ENCODE measurements around the gene TRIM15. TPM values are rescaled to one million over a fixed set of nuclear protein-coding genes. Genes with fewer than 3 reads are reported as not detected.
"Not testable (repeated sequence)": the region's sequence is repeated elsewhere in the genome, so short reads cannot be mapped to it uniquely, and the experiment has no call there.

TRIM15 gene
- total RNA-seq, 2 donors from 2014 or later = 0.84 to 0.95 TPM

DNA sequence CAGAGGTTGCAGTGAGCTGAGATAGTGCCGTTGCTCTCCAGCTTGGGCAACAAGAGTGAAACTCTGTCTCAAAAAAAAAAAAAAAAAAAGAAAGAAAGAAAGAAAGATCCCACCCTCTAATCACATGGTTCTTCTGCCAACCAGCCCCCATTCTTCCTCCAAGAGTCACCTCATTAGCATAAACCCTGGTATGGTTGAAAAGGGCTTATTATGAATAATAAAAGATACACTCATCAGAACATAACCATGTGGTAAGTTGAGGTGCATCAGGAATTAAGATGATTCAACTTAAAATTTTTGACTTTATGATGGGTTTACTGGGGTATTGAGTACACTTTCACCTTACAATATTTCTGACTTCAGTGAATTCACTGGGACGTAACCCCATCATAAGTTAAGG lies 28.2 kb upstream of the TRIM15 start:
- no peak for DNase-seq
- peaks cover 18% of the 10 kb centered on the region for H3K4me1 Mint-ChIP-seq (ENCODE audit: low read depth)
- H3K4me3 Mint-ChIP-seq = no peak overlapping the region
- H3K9me3 Mint-ChIP-seq = no peaks in the 10 kb centered on the region
- H3K36me3 Mint-ChIP-seq (ENCODE audit: insufficient read depth in 2 of 2) = no peaks in the 10 kb centered on the region
- H3K27me3 Mint-ChIP-seq (ENCODE audit: low read depth) = peaks cover 60% of the 10 kb centered on the region
- ATAC-seq (replicated peaks in 1 of 2) = no peak
- no peak overlapping the region for H3K27ac Mint-ChIP-seq

DNA sequence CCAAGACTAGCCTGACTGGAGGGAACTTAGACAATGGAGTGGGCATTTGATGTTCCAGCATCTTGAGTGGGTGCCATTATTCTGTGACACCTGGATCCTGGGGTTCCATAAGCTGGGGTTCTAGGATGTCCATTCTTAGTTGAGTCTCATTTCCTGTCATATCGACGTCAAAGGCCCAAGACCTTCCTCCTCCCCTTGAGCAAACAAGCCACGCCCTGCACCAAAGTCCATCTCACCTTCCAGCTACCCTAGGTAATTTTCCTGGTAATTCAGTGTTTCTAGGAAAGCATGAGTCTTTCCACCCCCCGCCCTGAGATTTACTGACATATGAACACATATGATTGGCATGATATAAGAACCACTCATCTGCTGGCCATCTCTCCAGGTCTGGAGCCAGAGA lies 27.6 kb upstream of the TRIM15 start, which contains the start of gene TRIM40:
TSS of gene TRIM40 (plus strand) at position 384 of the 400 bp plus-strand sequence. CDS start 897 bp downstream, outside the sequence.
- H3K9me3 Mint-ChIP-seq = no peaks in the 10 kb centered on the region
- no peak for DNase-seq
- H3K4me3 Mint-ChIP-seq = no peak within 1 kb of the TSS
- no peaks in the 10 kb centered on the region for H3K36me3 Mint-ChIP-seq (ENCODE audit: insufficient read depth in 2 of 2)
- H3K27ac Mint-ChIP-seq = no peak within 1 kb of the TSS
- H3K27me3 Mint-ChIP-seq (ENCODE audit: low read depth) = peaks cover 60% of the 10 kb centered on the region
- ATAC-seq (replicated peaks in 1 of 2) = no peak
- peaks cover 12% of the 10 kb centered on the region for H3K4me1 Mint-ChIP-seq (ENCODE audit: low read depth)

DNA sequence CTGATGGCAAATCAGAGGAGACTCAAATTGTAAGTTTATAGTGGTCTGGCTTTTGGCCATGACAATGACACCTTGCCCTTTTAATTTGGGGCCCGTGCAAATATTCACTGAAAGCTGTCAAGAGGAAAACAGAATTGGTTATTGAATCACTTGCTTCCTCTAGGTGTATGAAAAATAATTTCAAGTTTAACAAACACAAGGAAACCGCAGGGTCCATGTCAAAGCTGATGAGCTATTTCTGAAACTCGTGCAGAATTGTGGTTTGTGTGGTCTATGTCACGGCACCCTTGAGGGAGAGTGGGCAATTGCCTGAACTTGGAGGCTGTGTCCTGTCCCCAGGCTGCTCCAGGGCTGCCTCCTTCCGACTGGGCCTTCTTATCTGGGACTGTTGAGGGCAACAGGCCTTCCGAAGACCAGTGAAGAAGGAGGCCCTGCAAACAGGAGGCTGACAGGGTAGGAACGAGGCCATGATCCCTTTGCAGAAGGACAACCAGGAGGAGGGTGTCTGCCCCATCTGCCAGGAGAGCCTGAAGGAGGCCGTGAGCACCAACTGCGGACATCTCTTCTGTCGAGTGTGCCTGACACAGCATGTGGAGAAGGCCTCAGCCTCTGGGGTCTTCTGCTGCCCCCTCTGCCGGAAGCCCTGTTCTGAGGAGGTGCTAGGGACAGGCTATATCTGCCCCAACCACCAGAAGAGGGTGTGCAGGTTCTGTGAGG lies 26.6 kb upstream of the TRIM15 start:
- DNase-seq (peak in 1 of 2 donors; percentile 21), ATAC-seq (replicated peaks in 1 of 2) (peak; percentile 74 to 79)
- Mint-ChIP-seq H3K27ac (no peak overlapping the region), H3K36me3 (ENCODE audit: insufficient read depth in 2 of 2) (no peaks in the 10 kb centered on the region), H3K4me3 (no peak overlapping the region), H3K27me3 (ENCODE audit: low read depth) (peaks cover 60% of the 10 kb centered on the region), H3K4me1 (ENCODE audit: low read depth) (peaks cover 8% of the 10 kb centered on the region), H3K9me3 (no peaks in the 10 kb centered on the region)

DNA sequence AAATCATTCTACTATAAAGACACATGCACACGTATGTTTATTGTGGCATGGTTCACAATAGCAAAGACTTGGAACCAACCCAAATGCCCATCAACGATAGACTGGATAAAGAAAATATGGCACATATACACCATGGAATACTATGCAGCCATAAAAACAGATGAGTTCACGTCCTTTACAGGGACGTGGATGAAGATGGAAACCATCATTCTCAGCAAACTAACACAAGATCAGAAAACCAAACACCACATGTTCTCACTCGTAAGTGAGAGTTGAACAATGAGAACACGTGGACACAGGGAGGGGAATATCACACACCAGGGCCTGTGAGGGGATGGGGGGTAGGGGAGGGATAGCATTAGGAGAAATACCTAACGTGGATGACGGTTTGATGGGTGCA lies 23.1 kb upstream of the TRIM15 start:
- H3K27ac Mint-ChIP-seq; H3K4me3 Mint-ChIP-seq; H3K4me1 Mint-ChIP-seq (ENCODE audit: low read depth); DNase-seq; H3K36me3 Mint-ChIP-seq (ENCODE audit: insufficient read depth in 2 of 2); H3K9me3 Mint-ChIP-seq; ATAC-seq (replicated peaks in 1 of 2): not testable (repeated sequence)
- peaks cover 67% of the 10 kb centered on the region for H3K27me3 Mint-ChIP-seq (ENCODE audit: low read depth)

DNA sequence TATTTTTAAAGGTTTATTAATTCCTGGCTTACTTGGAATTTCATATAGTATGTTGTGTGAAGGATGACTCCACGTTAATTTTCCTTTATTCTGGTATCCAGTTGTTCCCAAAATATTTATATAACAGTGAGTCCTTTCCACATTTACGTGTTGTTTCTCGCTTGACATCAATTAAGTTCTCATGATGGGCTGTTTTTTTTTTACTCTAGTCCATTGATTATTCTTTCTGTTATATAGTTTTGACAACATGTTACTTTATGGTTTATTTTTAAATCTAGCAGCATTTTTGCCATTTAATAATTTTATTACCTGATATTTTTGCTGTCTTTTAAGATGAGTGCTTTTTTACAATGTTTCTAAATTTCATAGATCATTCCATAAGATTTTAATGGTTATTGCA lies 20.7 kb upstream of the TRIM15 start:
- H3K27me3 Mint-ChIP-seq (ENCODE audit: low read depth) = peaks cover 70% of the 10 kb centered on the region
- no peaks in the 10 kb centered on the region for H3K36me3 Mint-ChIP-seq (ENCODE audit: insufficient read depth in 2 of 2)
- no peak for ATAC-seq (replicated peaks in 1 of 2)
- DNase-seq = no peak
- H3K27ac Mint-ChIP-seq = no peak overlapping the region
- H3K4me3 Mint-ChIP-seq = no peak overlapping the region
- H3K9me3 Mint-ChIP-seq = no peaks in the 10 kb centered on the region
- H3K4me1 Mint-ChIP-seq (ENCODE audit: low read depth) = no peaks in the 10 kb centered on the region

DNA sequence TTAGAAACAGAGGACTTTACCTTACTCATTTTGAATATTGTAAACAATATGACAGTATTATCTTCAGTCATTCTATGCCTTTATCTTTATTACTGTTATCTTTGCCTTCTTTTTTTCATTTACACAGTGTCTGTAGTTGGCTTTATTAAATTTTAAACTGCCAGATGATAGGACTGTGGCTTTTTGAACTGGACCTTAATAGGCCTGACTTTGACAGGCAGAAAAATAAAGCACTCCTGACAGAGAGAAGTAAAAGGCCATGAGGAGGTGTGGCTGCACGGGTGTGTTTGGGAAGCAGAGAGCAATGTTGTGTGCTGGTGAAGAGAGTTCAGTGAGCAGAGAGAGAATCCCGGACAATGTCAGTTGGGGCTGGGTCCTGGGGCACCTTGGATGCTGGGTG lies 19.6 kb upstream of the TRIM15 start:
- ATAC-seq (replicated peaks in 1 of 2) = no peak
- Mint-ChIP-seq H3K27me3 (ENCODE audit: low read depth) (peaks cover 67% of the 10 kb centered on the region), H3K4me3 (no peak overlapping the region), H3K9me3 (no peaks in the 10 kb centered on the region), H3K27ac (no peak overlapping the region), H3K4me1 (ENCODE audit: low read depth) (no peaks in the 10 kb centered on the region), H3K36me3 (ENCODE audit: insufficient read depth in 2 of 2) (no peaks in the 10 kb centered on the region)
- no peak for DNase-seq

GRCh38 chr6:30144811-30145210 lies 18.5 kb upstream of the TRIM15 start:
- H3K9me3 Mint-ChIP-seq = no peaks in the 10 kb centered on the region
- no peak for ATAC-seq (replicated peaks in 1 of 2)

GRCh38 chr6:30145818-30146217 lies 17.5 kb upstream of the TRIM15 start:
- ATAC-seq (replicated peaks in 1 of 2) = no peak
- Mint-ChIP-seq H3K9me3 (no peaks in the 10 kb centered on the region), H3K27me3 (ENCODE audit: low read depth) (peaks cover 61% of the 10 kb centered on the region), H3K27ac (no peak overlapping the region), H3K4me1 (ENCODE audit: low read depth) (no peaks in the 10 kb centered on the region), H3K36me3 (ENCODE audit: insufficient read depth in 2 of 2) (no peaks in the 10 kb centered on the region), H3K4me3 (no peak overlapping the region)
- no peak for DNase-seq

More at GRCh38 chr6:30144811-30145210, 18.5 kb upstream of the TRIM15 start:
- H3K4me3 Mint-ChIP-seq = no peak overlapping the region
- no peak for DNase-seq
- H3K4me1 Mint-ChIP-seq (ENCODE audit: low read depth) = no peaks in the 10 kb centered on the region
- no peak overlapping the region for H3K27ac Mint-ChIP-seq
- H3K27me3 Mint-ChIP-seq (ENCODE audit: low read depth) = peaks cover 61% of the 10 kb centered on the region
- no peaks in the 10 kb centered on the region for H3K36me3 Mint-ChIP-seq (ENCODE audit: insufficient read depth in 2 of 2)

DNA sequence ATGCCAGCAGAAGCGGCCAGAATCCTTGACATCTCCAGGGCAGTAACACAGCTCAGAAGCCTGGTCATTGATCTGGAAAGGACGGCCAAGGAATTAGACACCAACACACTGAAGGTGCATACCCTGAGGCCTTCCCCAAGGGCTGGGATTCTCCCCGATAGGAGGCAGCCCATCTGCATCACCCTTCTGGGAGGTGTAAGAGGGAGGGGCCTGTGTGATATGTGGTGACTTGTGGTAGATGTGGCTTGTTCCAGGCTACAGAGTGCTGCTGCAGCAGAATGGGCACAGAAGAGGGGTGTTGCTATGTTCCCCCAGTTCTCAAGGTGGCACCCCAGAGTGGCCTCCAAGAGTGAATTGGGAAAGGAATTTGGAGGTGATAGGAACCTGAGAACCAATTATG lies 16.2 kb upstream of the TRIM15 start:
- peaks cover 4% of the 10 kb centered on the region for H3K4me1 Mint-ChIP-seq (ENCODE audit: low read depth)
- ATAC-seq (replicated peaks in 1 of 2) = peak; percentile 33 to 41
- H3K36me3 Mint-ChIP-seq (ENCODE audit: insufficient read depth in 2 of 2) = no peaks in the 10 kb centered on the region
- peaks cover 50% of the 10 kb centered on the region for H3K27me3 Mint-ChIP-seq (ENCODE audit: low read depth)
- no peak overlapping the region for H3K27ac Mint-ChIP-seq
- no peaks in the 10 kb centered on the region for H3K9me3 Mint-ChIP-seq
- no peak for DNase-seq
- no peak overlapping the region for H3K4me3 Mint-ChIP-seq

- DNase-seq (no peak), ATAC-seq (replicated peaks in 1 of 2) (no peak)
- no peaks in the 10 kb centered on the region for H3K36me3 Mint-ChIP-seq (ENCODE audit: insufficient read depth in 2 of 2)
- H3K27ac Mint-ChIP-seq = no peak overlapping the region
- no peak overlapping the region for H3K4me3 Mint-ChIP-seq
- peaks cover 4% of the 10 kb centered on the region for H3K4me1 Mint-ChIP-seq (ENCODE audit: low read depth)
- H3K9me3 Mint-ChIP-seq = no peaks in the 10 kb centered on the region
- H3K27me3 Mint-ChIP-seq (ENCODE audit: low read depth) = peaks cover 34% of the 10 kb centered on the region
Observed at GRCh38 chr6:30149234-30149633, 14.1 kb upstream of the TRIM15 start.

GRCh38 chr6:30149858-30150550 lies 13.3 kb upstream of the TRIM15 start:
- no peak for ATAC-seq (replicated peaks in 1 of 2)
- no peak overlapping the region for H3K27ac Mint-ChIP-seq
- DNase-seq = no peak
- no peaks in the 10 kb centered on the region for H3K9me3 Mint-ChIP-seq
- H3K27me3 Mint-ChIP-seq (ENCODE audit: low read depth) = peaks cover 32% of the 10 kb centered on the region
- peaks cover 4% of the 10 kb centered on the region for H3K4me1 Mint-ChIP-seq (ENCODE audit: low read depth)
- no peaks in the 10 kb centered on the region for H3K36me3 Mint-ChIP-seq (ENCODE audit: insufficient read depth in 2 of 2)
- no peak overlapping the region for H3K4me3 Mint-ChIP-seq

DNA sequence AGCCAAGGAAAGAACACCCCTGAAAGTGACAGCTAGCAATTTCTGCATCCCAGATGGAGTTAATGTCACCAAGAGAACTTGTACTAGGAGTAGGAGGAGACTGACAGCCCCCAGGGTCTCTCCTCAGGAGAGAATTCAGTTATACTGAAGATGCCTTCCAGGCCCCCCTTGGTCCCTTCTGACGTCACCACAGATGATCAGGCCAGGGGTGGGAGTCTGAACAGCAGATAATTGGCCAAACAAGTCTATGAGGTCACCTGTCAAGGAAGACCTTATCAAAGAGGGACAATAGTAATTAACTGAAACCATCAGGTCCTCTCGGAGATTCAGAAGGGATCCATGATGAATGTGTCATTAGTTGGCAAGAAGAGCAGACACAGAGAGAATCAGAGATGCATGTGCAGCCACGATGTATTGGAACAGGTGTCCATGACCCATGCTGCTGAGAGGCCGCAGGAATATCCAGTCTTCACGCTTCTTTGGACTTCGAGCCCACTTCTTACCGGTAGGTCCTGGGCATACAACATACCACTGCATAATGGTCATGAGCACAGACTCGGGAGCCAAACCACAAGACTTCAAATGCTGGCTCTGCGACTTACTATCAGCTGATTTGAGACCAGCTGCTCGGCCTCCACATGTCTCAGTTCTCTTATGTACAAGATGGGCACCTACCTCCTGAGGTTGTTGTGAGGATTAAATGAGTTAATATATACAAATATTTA lies 12.5 kb upstream of the TRIM15 start:
- peaks cover 34% of the 10 kb centered on the region for H3K27me3 Mint-ChIP-seq (ENCODE audit: low read depth)
- DNase-seq = no peak
- H3K4me3 Mint-ChIP-seq = no peak overlapping the region
- H3K36me3 Mint-ChIP-seq (ENCODE audit: insufficient read depth in 2 of 2) = no peaks in the 10 kb centered on the region
- no peaks in the 10 kb centered on the region for H3K9me3 Mint-ChIP-seq
- no peak for ATAC-seq (replicated peaks in 1 of 2)
- H3K27ac Mint-ChIP-seq = no peak overlapping the region
- H3K4me1 Mint-ChIP-seq (ENCODE audit: low read depth) = peaks cover 4% of the 10 kb centered on the region

- Mint-ChIP-seq H3K4me1 (ENCODE audit: low read depth) (peaks cover 8% of the 10 kb centered on the region), H3K27ac (no peak overlapping the region), H3K4me3 (no peak overlapping the region), H3K27me3 (ENCODE audit: low read depth) (peaks cover 39% of the 10 kb centered on the region), H3K36me3 (ENCODE audit: insufficient read depth in 2 of 2) (no peaks in the 10 kb centered on the region), H3K9me3 (no peaks in the 10 kb centered on the region)
- DNase-seq (no peak), ATAC-seq (replicated peaks in 1 of 2) (no peak)
Observed at GRCh38 chr6:30151580-30151979, 11.8 kb upstream of the TRIM15 start.
